H9 (cell line): ENCODE data around the gene GPR42. TPM values are rescaled to one million over a fixed set of nuclear protein-coding genes. Genes with fewer than 3 reads are reported as not detected.

Source experiments
- DNase-seq: peaks from one replicate; pipeline ENCODE4 v3.0.0-alpha.2; 2017
- H2AFZ ChIP-seq: one replicate; pipeline ENCODE4 v1.6.1; 2013; ENCODE audit warnings: mild to moderate bottlenecking, low read length, control low read depth, moderate library complexity
- H2AK5ac ChIP-seq: 2 replicates; pipeline ENCODE4 v1.6.1; 2013; ENCODE audit warnings: low read length, control low read depth, mixed read lengths; ENCODE audit not compliant: insufficient read length
- H2BK120ac ChIP-seq: one replicate; pipeline ENCODE4 v1.6.1; 2013; ENCODE audit warnings: low read depth, mild to moderate bottlenecking, low read length, control low read depth, inconsistent platforms; ENCODE audit not compliant: poor library complexity, severe bottlenecking
- H2BK12ac ChIP-seq: 2 replicates; pipeline ENCODE4 v1.6.1; 2013; ENCODE audit warnings: low read length, control low read depth, mixed read lengths, low read depth; ENCODE audit not compliant: insufficient read length
- H2BK15ac ChIP-seq: 2 replicates; pipeline ENCODE4 v1.6.1; 2013; ENCODE audit warnings: low read depth, low read length, control low read depth
- H2BK20ac ChIP-seq: one replicate; pipeline ENCODE4 v1.6.1; 2013; ENCODE audit warnings: low read depth, mild to moderate bottlenecking, low read length, control low read depth, inconsistent platforms; ENCODE audit not compliant: poor library complexity, severe bottlenecking
- H2BK5ac ChIP-seq: 2 replicates; pipeline ENCODE4 v1.6.1; 2013; ENCODE audit warnings: low read length, control low read depth, mixed read lengths; ENCODE audit not compliant: insufficient read length
- H3K14ac ChIP-seq: 2 replicates; pipeline ENCODE4 v1.6.1; 2013; ENCODE audit warnings: low read length, control low read depth; ENCODE audit not compliant: insufficient read depth
- H3K18ac ChIP-seq: 2 replicates; pipeline ENCODE4 v1.6.1; 2013; ENCODE audit warnings: low read depth, mild to moderate bottlenecking, mixed read lengths, low read length, control low read depth; ENCODE audit not compliant: insufficient read length
- H3K23ac ChIP-seq: 2 replicates; pipeline ENCODE4 v1.6.1; 2013; ENCODE audit warnings: low read length, control low read depth, mixed read lengths, low read depth; ENCODE audit not compliant: insufficient read length
- H3K23me2 ChIP-seq: 2 replicates; pipeline ENCODE4 v1.6.1; 2013; ENCODE audit warnings: low read depth, mild to moderate bottlenecking, mixed read lengths, low read length, control low read depth; ENCODE audit not compliant: insufficient read length, poor library complexity, severe bottlenecking
- H3K27ac ChIP-seq: 2 replicates; pipeline ENCODE4 v1.5.1; 2013; ENCODE audit warnings: low read length, control low read depth, mixed read lengths, low read depth; ENCODE audit not compliant: insufficient read length
- H3K27me3 ChIP-seq: 2 replicates; pipeline ENCODE4 v1.6.1; 2013; ENCODE audit warnings: low read length, control low read depth, inconsistent platforms; ENCODE audit not compliant: insufficient read depth
- H3K4ac ChIP-seq: 2 replicates; pipeline ENCODE4 v1.6.1; 2013; ENCODE audit warnings: low read depth, mild to moderate bottlenecking, control low read depth, inconsistent platforms, low read length, moderate library complexity
- H3K4me1 ChIP-seq: 2 replicates; pipeline ENCODE4 v1.6.1; 2013; ENCODE audit warnings: low read length, control low read depth, inconsistent platforms; ENCODE audit not compliant: insufficient read depth
- H3K4me2 ChIP-seq: 2 replicates; pipeline ENCODE4 v1.6.1; 2013; ENCODE audit warnings: low read length, control low read depth, mixed read lengths; ENCODE audit not compliant: insufficient read length, insufficient read depth
- H3K56ac ChIP-seq: 2 replicates; pipeline ENCODE4 v1.6.1; 2013; ENCODE audit warnings: low read depth, mild to moderate bottlenecking, mixed read lengths, low read length, control low read depth; ENCODE audit not compliant: insufficient read length
- H3K79me1 ChIP-seq: 2 replicates; pipeline ENCODE4 v1.6.1; 2013; ENCODE audit warnings: low read depth, mild to moderate bottlenecking, moderate library complexity, low read length, control low read depth, inconsistent platforms; ENCODE audit not compliant: insufficient read depth, poor library complexity, severe bottlenecking
- H3K79me2 ChIP-seq: 2 replicates; pipeline ENCODE4 v1.6.1; 2013; ENCODE audit warnings: low read length, control low read depth, inconsistent platforms; ENCODE audit not compliant: insufficient read depth
- H3K9ac ChIP-seq: 2 replicates; pipeline ENCODE4 v1.6.1; 2013; ENCODE audit warnings: low read length, control low read depth, mixed read lengths; ENCODE audit not compliant: insufficient read length; ENCODE audit errors: extremely low read depth
- H3K9me3 ChIP-seq: one replicate; pipeline ENCODE4 v1.6.1; 2013; ENCODE audit warnings: low read depth, low read length, inconsistent platforms; ENCODE audit not compliant: control insufficient read depth
- H3T11ph ChIP-seq: one replicate; pipeline ENCODE4 v1.6.1; 2013; ENCODE audit warnings: mild to moderate bottlenecking, low read length, control low read depth, inconsistent platforms
- H4K20me1 ChIP-seq: one replicate; pipeline ENCODE4 v1.6.1; 2013; ENCODE audit not compliant: control insufficient read depth, insufficient read length, insufficient read depth
- H4K5ac ChIP-seq: 2 replicates; pipeline ENCODE4 v1.6.1; 2013; ENCODE audit warnings: low read depth, mild to moderate bottlenecking, mixed read lengths, low read length, control low read depth; ENCODE audit not compliant: insufficient read length
- H4K8ac ChIP-seq: replicated peaks from 2 replicates; pipeline ENCODE4 v1.6.1; 2013; ENCODE audit warnings: low read length, control low read depth, mixed read lengths, low read depth; ENCODE audit not compliant: insufficient read length
- H4K91ac ChIP-seq: 2 replicates; pipeline ENCODE4 v1.6.1; 2013; ENCODE audit warnings: low read depth, mild to moderate bottlenecking, moderate library complexity, mixed read lengths, low read length, control low read depth; ENCODE audit not compliant: insufficient read length
- H3K27ac Mint-ChIP-seq, 3 experiments: 2 replicates in 2 of 3; 3 replicates in 1 of 3; pipeline ENCODE4 v1.8.0; 2020 to 2021; ENCODE audit warnings: mixed read lengths in 3 of 3, mild to moderate bottlenecking in 1 of 3, moderate library complexity in 1 of 3
- H3K27me3 Mint-ChIP-seq: 2 replicates; pipeline ENCODE4 v1.8.0; 2021; ENCODE audit warnings: low read depth, mild to moderate bottlenecking, moderate library complexity, mixed read lengths
- H3K36me3 Mint-ChIP-seq, 3 experiments: 2 replicates in 2 of 3; 3 replicates in 1 of 3; pipeline ENCODE4 v1.8.0; 2020 to 2021; ENCODE audit warnings: low read depth in 3 of 3, mixed read lengths in 3 of 3; ENCODE audit not compliant: insufficient read depth in 1 of 3
- H3K4me1 Mint-ChIP-seq, 2 experiments: 2 replicates each; pipeline ENCODE4 v1.8.0; 2020; ENCODE audit warnings: mixed read lengths in 2 of 2
- H3K4me3 Mint-ChIP-seq, 2 experiments: 2 replicates in 1 of 2; 3 replicates in 1 of 2; pipeline ENCODE4 v1.8.0; 2020 to 2021; ENCODE audit warnings: mild to moderate bottlenecking in 2 of 2, mixed read lengths in 2 of 2, moderate library complexity in 1 of 2
- H3K9me3 Mint-ChIP-seq, 2 experiments: 2 replicates in 1 of 2; 3 replicates in 1 of 2; pipeline ENCODE4 v1.8.0; 2020; ENCODE audit warnings: mild to moderate bottlenecking in 2 of 2, mixed read lengths in 2 of 2, moderate library complexity in 1 of 2
- whole genome bisulfite sequencing: extraction: QIAGEN DNeasy Blood & Tissue Kit; methylation state at CpG from one replicate; pipeline ENCODE4 v1.1.7; 2013; ENCODE audit warnings: missing lambda C conversion rate, low lambda C conversion rate, mixed read lengths; ENCODE audit not compliant: insufficient read length; ENCODE audit errors: extremely low coverage; 5-methylcytosine and 5-hydroxymethylcytosine counted together
- total RNA-seq: library from RNA; stranded (reverse); gene quantifications from 2 replicates; pipeline ENCODE4 v1.2.1, GENCODE V29; 2021
- TF ChIP-seq, protein P1 (sequence below): fragments of 200-600 bp; sonication (generic); conservative IDR thresholded peaks from 3 replicates; pipeline ENCODE4 v1.8.0; 2021; ENCODE audit warnings: antibody characterized with exemption, mild to moderate bottlenecking

GPR42 gene
- total RNA-seq, 1 experiment from 2014 or later = not detected

DNA sequence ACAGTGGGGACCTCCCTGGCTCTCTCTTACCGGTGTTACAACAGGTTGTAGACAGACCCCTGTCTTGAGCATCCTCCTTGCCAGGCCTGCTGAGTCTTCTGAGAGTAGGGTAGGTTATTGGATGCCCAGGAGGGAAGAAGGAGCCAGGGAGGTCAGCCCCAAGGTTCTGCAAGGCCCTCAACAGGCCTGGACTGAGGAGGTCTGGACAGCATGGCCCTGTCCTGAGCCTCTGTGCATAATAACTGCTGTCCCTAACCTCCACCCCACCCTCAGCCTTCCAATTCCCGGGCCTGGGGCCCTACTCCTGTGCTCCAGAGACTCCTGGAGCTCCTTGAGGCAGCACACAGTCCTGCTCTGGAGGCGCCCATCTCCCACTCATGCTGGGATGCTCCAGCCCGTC is 41.5 kb upstream of the GPR42 start:
- no peaks in the 10 kb centered on the region; the same call in 1 of the 2 replicates for H3K27me3 Mint-ChIP-seq
- WGBS = no CpG with 5 or more reads among the region's 4 CpGs
- no peak for DNase-seq
- H3K27ac ChIP-seq = no peak overlapping the region
- H3K4me2 ChIP-seq = no peak overlapping the region
- H3K4ac ChIP-seq = no peak overlapping the region
- no peak overlapping the region for H3K56ac ChIP-seq
- no peak overlapping the region for H3K4me3 Mint-ChIP-seq
- H2BK15ac ChIP-seq = no peak overlapping the region
- no peak overlapping the region for H3K18ac ChIP-seq
- no peak overlapping the region for H3T11ph ChIP-seq
- H3K23me2 ChIP-seq = no peaks in the 10 kb centered on the region
- peaks cover 10 to 12% of the 10 kb centered on the region in 2 experiments for H3K4me1 Mint-ChIP-seq
- no peak overlapping the region for H4K8ac ChIP-seq
- no peaks in the 10 kb centered on the region for H3K27me3 ChIP-seq
- H3K14ac ChIP-seq = no peak overlapping the region
- H2BK20ac ChIP-seq = no peak overlapping the region
- H3K36me3 Mint-ChIP-seq = no peaks in the 10 kb centered on the region
- H2AFZ ChIP-seq = no peak overlapping the region
- no peak overlapping the region for H4K5ac ChIP-seq
- no peaks in the 10 kb centered on the region for H3K79me1 ChIP-seq
- no peak overlapping the region for H2BK12ac ChIP-seq
- no peaks in the 10 kb centered on the region for H3K9me3 Mint-ChIP-seq
- H3K79me2 ChIP-seq = no peaks in the 10 kb centered on the region
- TF ChIP-seq, protein P1, sequence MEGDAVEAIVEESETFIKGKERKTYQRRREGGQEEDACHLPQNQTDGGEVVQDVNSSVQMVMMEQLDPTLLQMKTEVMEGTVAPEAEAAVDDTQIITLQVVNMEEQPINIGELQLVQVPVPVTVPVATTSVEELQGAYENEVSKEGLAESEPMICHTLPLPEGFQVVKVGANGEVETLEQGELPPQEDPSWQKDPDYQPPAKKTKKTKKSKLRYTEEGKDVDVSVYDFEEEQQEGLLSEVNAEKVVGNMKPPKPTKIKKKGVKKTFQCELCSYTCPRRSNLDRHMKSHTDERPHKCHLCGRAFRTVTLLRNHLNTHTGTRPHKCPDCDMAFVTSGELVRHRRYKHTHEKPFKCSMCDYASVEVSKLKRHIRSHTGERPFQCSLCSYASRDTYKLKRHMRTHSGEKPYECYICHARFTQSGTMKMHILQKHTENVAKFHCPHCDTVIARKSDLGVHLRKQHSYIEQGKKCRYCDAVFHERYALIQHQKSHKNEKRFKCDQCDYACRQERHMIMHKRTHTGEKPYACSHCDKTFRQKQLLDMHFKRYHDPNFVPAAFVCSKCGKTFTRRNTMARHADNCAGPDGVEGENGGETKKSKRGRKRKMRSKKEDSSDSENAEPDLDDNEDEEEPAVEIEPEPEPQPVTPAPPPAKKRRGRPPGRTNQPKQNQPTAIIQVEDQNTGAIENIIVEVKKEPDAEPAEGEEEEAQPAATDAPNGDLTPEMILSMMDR = no peak
- peaks cover 9% of the 10 kb centered on the region; the same call in 1 of the 2 replicates for H3K4me1 ChIP-seq
- H3K9ac ChIP-seq = no peak overlapping the region
- H3K27ac Mint-ChIP-seq = no peak overlapping the region
- H2AK5ac ChIP-seq = no peak overlapping the region
- H4K20me1 ChIP-seq = no peaks in the 10 kb centered on the region
- no peaks in the 10 kb centered on the region for H3K9me3 ChIP-seq
- no peak overlapping the region for H2BK120ac ChIP-seq
- H4K91ac ChIP-seq = no peak overlapping the region
- H3K23ac ChIP-seq = no peak overlapping the region
- H2BK5ac ChIP-seq = no peak overlapping the region
